Mesendoderm (in vitro differentiated cells): ENCODE measurements around the gene HNRNPA3.
"Not testable (repeated sequence)": the region's sequence is repeated elsewhere in the genome, so short reads cannot be mapped to it uniquely, and the experiment has no call there.

Experiments
- DNase-seq: peaks from one replicate; pipeline ENCODE4 v3.0.0; 2013
- H2AK5ac ChIP-seq: 2 replicates; pipeline ENCODE4 v1.6.1; 2013; ENCODE audit warnings: low read length, inconsistent platforms
- H2BK120ac ChIP-seq: 2 replicates; pipeline ENCODE4 v1.6.1; 2013; ENCODE audit warnings: low read depth, mild to moderate bottlenecking, low read length, moderate library complexity, mixed read lengths
- H2BK15ac ChIP-seq: replicated peaks from 2 replicates; pipeline ENCODE4 v1.6.1; 2013; ENCODE audit warnings: low read depth, mild to moderate bottlenecking, moderate library complexity
- H2BK5ac ChIP-seq: 2 replicates; pipeline ENCODE4 v1.6.1; 2013; ENCODE audit warnings: low read length, inconsistent platforms
- H3K18ac ChIP-seq: 2 replicates; pipeline ENCODE4 v1.6.1; 2013; ENCODE audit warnings: mild to moderate bottlenecking, low read length, mixed read lengths
- H3K23ac ChIP-seq: one replicate; pipeline ENCODE4 v1.6.1; 2013; ENCODE audit warnings: low read length
- H3K27ac ChIP-seq: 2 replicates; pipeline ENCODE4 v1.5.1; 2013; ENCODE audit warnings: low read depth, mild to moderate bottlenecking, inconsistent platforms, low read length, moderate library complexity
- H3K27me3 ChIP-seq: 2 replicates; pipeline ENCODE4 v1.6.1; 2013; ENCODE audit warnings: low read length, control low read depth, mild to moderate bottlenecking, inconsistent platforms; ENCODE audit not compliant: insufficient read depth, poor library complexity
- H3K36me3 ChIP-seq: 2 replicates; pipeline ENCODE4 v1.6.1; 2013; ENCODE audit warnings: low read length, inconsistent platforms; ENCODE audit not compliant: control insufficient read depth, insufficient read depth
- H3K4ac ChIP-seq: one replicate; pipeline ENCODE4 v1.6.1; 2013; ENCODE audit warnings: low read depth, mild to moderate bottlenecking, low read length, moderate library complexity
- H3K4me1 ChIP-seq: 2 replicates; pipeline ENCODE4 v1.6.1; 2013; ENCODE audit warnings: low read depth, low read length, inconsistent platforms; ENCODE audit not compliant: control insufficient read depth
- H3K4me2 ChIP-seq: 2 replicates; pipeline ENCODE4 v1.6.1; 2013; ENCODE audit warnings: low read length
- H3K4me3 ChIP-seq: 2 replicates; pipeline ENCODE4 v1.5.1; 2013; ENCODE audit warnings: mild to moderate bottlenecking, low read length
- H3K56ac ChIP-seq: one replicate; pipeline ENCODE4 v1.6.1; 2013; ENCODE audit warnings: low read length
- H3K79me1 ChIP-seq: 2 replicates; pipeline ENCODE4 v1.6.1; 2013; ENCODE audit warnings: low read length, inconsistent platforms
- H3K79me2 ChIP-seq: 2 replicates; pipeline ENCODE4 v1.6.1; 2013; ENCODE audit warnings: mild to moderate bottlenecking, low read length; ENCODE audit not compliant: control insufficient read depth, insufficient read depth
- H3K9ac ChIP-seq: 2 replicates; pipeline ENCODE4 v1.6.1; 2013; ENCODE audit warnings: low read length, inconsistent platforms
- H4K5ac ChIP-seq: one replicate; pipeline ENCODE4 v1.6.1; 2013; ENCODE audit warnings: low read length
- H4K8ac ChIP-seq: one replicate; pipeline ENCODE4 v1.6.1; 2013; ENCODE audit warnings: low read depth, mild to moderate bottlenecking, control low read depth, low read length, moderate library complexity
- WGBS: extraction: QIAGEN DNeasy Blood & Tissue Kit; methylation state at CpG from one replicate; pipeline ENCODE4 v1.1.7; 2013; ENCODE audit warnings: low lambda C conversion rate, missing lambda C conversion rate; ENCODE audit not compliant: insufficient coverage; ENCODE audit errors: extremely low coverage; 5-methylcytosine and 5-hydroxymethylcytosine counted together

The HNRNPA3 gene

GRCh38 chr2:177264693-177265587 is 52.3 kb downstream of the HNRNPA3 start, which contains the start of gene NFE2L2:
Gene NFE2L2, minus strand, starts transcription at chr2:177264727. Its CDS starts 151 bp downstream, at chr2:177264576.
- H3K18ac ChIP-seq: peak within 1 kb of the TSS; percentile 98
- no CpG with 5 or more reads among the region's 66 CpGs for whole genome bisulfite sequencing
- H3K27ac ChIP-seq: peak within 1 kb of the TSS; percentile 99
- no peaks in the 10 kb centered on the region for H3K27me3 ChIP-seq
- H4K8ac ChIP-seq: peak within 1 kb of the TSS; percentile 94
- H3K79me2 ChIP-seq: peaks cover 29% of the 10 kb centered on the region
- peak; percentile 82 for DNase-seq
- peak within 1 kb of the TSS; percentile 73 for H3K4ac ChIP-seq
- peak within 1 kb of the TSS; percentile 97 for H3K56ac ChIP-seq
- H3K4me3 ChIP-seq: peak within 1 kb of the TSS; percentile 69
- H3K23ac ChIP-seq: peak within 1 kb of the TSS; percentile 95
- no peak within 1 kb of the TSS for H2BK15ac ChIP-seq
- peaks cover 2% of the 10 kb centered on the region for H3K79me1 ChIP-seq
- no peaks in the 10 kb centered on the region for H3K4me1 ChIP-seq
- peak within 1 kb of the TSS; percentile 92 for H3K9ac ChIP-seq
- H3K36me3 ChIP-seq: no peaks in the 10 kb centered on the region
- H2BK5ac ChIP-seq: peak within 1 kb of the TSS; percentile 88
- no peak within 1 kb of the TSS for H4K5ac ChIP-seq
- peak within 1 kb of the TSS; percentile 94 for H3K4me2 ChIP-seq
- H2BK120ac ChIP-seq: peak within 1 kb of the TSS; percentile 74
- H2AK5ac ChIP-seq: no peak within 1 kb of the TSS

- Histone ChIP-seq H3K79me1 (no peaks in the 10 kb centered on the region), H3K9ac (no peak overlapping the region), H2BK5ac (no peak overlapping the region), H3K23ac (no peak overlapping the region), H2AK5ac (no peak overlapping the region), H3K56ac (no peak overlapping the region), H3K4me1 (no peaks in the 10 kb centered on the region), H3K4me2 (no peak overlapping the region), H3K18ac (no peak overlapping the region), H2BK120ac (no peak overlapping the region), H2BK15ac (no peak overlapping the region), H3K79me2 (peaks cover 18% of the 10 kb centered on the region), H3K27me3 (no peaks in the 10 kb centered on the region), H3K4ac (no peak overlapping the region), H4K5ac (no peak overlapping the region), H4K8ac (no peak overlapping the region), H3K4me3 (no peak overlapping the region), H3K36me3 (no peaks in the 10 kb centered on the region), H3K27ac (no peak overlapping the region)
- no peak for DNase-seq
- no CpG with 5 or more reads among the region's 4 CpGs for WGBS
Observed at GRCh38 chr2:177265824-177266817, 53.5 kb downstream of the HNRNPA3 start.

GRCh38 chr2:177266955-177267354 is 54.4 kb downstream of the HNRNPA3 start:
- not testable (repeated sequence) for H3K56ac ChIP-seq, H3K4ac ChIP-seq, H3K36me3 ChIP-seq, H3K4me2 ChIP-seq, H4K5ac ChIP-seq, H2BK120ac ChIP-seq, H2BK5ac ChIP-seq, H4K8ac ChIP-seq, H3K23ac ChIP-seq, H2AK5ac ChIP-seq, H3K4me3 ChIP-seq, H3K4me1 ChIP-seq, DNase-seq, H3K79me1 ChIP-seq, H3K9ac ChIP-seq, H3K18ac ChIP-seq, H3K27me3 ChIP-seq, H3K27ac ChIP-seq
- WGBS: no CpG with 5 or more reads among the region's 8 CpGs
- H2BK15ac ChIP-seq: peak overlapping the region; percentile 45
- peaks cover 11% of the 10 kb centered on the region for H3K79me2 ChIP-seq

DNA sequence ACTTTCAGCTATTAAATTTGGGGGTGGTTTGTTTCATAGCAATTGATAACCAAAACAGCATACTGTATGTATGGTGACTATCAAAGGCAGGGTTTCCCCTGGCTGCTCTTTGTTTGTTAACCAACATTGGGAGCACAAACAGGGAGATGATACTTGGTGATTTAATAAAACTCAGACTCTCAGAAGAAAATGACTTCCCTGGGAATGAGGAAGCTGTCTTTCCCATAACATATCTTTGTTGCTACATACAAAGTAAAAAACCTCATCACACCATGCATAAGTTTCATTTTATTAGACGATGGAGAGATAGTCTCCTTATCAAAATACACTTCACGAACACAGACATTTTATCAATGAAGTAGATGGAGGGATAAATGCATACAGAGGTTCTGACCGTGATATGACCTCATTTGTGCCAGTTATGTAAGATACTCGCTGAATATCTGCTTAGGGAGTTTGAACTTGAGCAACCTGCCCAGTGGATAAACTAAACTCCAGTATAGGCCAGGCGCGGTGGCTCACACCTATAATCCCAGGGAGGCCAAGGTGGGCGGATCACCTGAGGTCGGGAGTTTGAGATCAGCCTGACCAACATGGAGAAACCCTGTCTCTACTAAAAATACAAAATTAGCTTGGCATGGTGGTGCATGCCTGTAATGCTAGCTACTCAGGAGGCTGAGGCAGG is 55.7 kb downstream of the HNRNPA3 start:
- Histone ChIP-seq H3K56ac (no peak overlapping the region), H3K4me3 (no peak overlapping the region), H2BK15ac (no peak overlapping the region), H3K27ac (no peak overlapping the region), H3K36me3 (no peaks in the 10 kb centered on the region), H3K9ac (no peak overlapping the region), H4K5ac (no peak overlapping the region), H3K4me2 (no peak overlapping the region), H3K4me1 (no peaks in the 10 kb centered on the region), H3K27me3 (no peaks in the 10 kb centered on the region), H2BK5ac (no peak overlapping the region), H2AK5ac (no peak overlapping the region), H3K4ac (no peak overlapping the region), H4K8ac (no peak overlapping the region), H3K23ac (no peak overlapping the region), H2BK120ac (no peak overlapping the region), H3K79me1 (no peaks in the 10 kb centered on the region), H3K79me2 (peaks cover 3% of the 10 kb centered on the region), H3K18ac (no peak overlapping the region)
- DNase-seq: no peak
- WGBS: no CpG with 5 or more reads among the region's 8 CpGs

GRCh38 chr2:177268901-177269300 is 56.3 kb downstream of the HNRNPA3 start:
- Histone ChIP-seq H3K56ac (no peak overlapping the region), H3K27me3 (no peaks in the 10 kb centered on the region), H2BK5ac (no peak overlapping the region), H3K4me3 (no peak overlapping the region), H2BK120ac (no peak overlapping the region), H3K18ac (no peak overlapping the region), H2BK15ac (no peak overlapping the region), H3K4ac (no peak overlapping the region), H3K36me3 (no peaks in the 10 kb centered on the region), H2AK5ac (no peak overlapping the region), H3K79me1 (no peaks in the 10 kb centered on the region), H4K8ac (no peak overlapping the region), H3K4me1 (no peaks in the 10 kb centered on the region), H3K4me2 (no peak overlapping the region), H3K23ac (no peak overlapping the region), H3K79me2 (no peaks in the 10 kb centered on the region), H3K27ac (no peak overlapping the region), H3K9ac (no peak overlapping the region), H4K5ac (no peak overlapping the region)
- no CpG with 5 or more reads among the region's 7 CpGs for WGBS
- no peak for DNase-seq
